Kasumi-1 (cell line): ENCODE measurements around the gene RPL19.
"Not testable (repeated sequence)": the region's sequence is repeated elsewhere in the genome, so short reads cannot be mapped to it uniquely, and the experiment has no call there.

ENCODE experiments used
- DNase-seq, 2 experiments: peaks; one replicate each; lab custom pipeline; 2025; lab: John Stamatoyannopoulos, UW

The RPL19 gene

GRCh38 chr17:39200070-39200879 lies at the start of gene RPL19:
Gene RPL19, plus strand, starts transcription at chr17:39200283. Its CDS starts 62 bp downstream, at chr17:39200345.
- DNase-seq = no peak

- no peak for DNase-seq
Observed at GRCh38 chr17:39150795-39151149, 49.3 kb upstream of the RPL19 start.

GRCh38 chr17:39151150-39151942 lies 48.7 kb upstream of the RPL19 start, which contains the start of gene PLXDC1:
Gene PLXDC1, minus strand, starts transcription at chr17:39151637. Its CDS starts 200 bp downstream, at chr17:39151437.
- DNase-seq = no peak

GRCh38 chr17:39151943-39152818 lies 47.9 kb upstream of the RPL19 start:
- no peak for DNase-seq

- peak; percentile 74 to 77 for DNase-seq
Observed at GRCh38 chr17:39153599-39154051, 46.5 kb upstream of the RPL19 start.

- no peak for DNase-seq
Observed at GRCh38 chr17:39155654-39156053, 44.4 kb upstream of the RPL19 start.

- DNase-seq = no peak
Observed at GRCh38 chr17:39156491-39156890, 43.6 kb upstream of the RPL19 start.

- no peak for DNase-seq
Observed at GRCh38 chr17:39158623-39159022, 41.5 kb upstream of the RPL19 start.

- DNase-seq = no peak
Observed at GRCh38 chr17:39161962-39162361, 38.1 kb upstream of the RPL19 start.

- DNase-seq = peak; percentile 79 to 93
Observed at GRCh38 chr17:39164675-39165143, 35.4 kb upstream of the RPL19 start.

GRCh38 chr17:39165178-39165840 lies 34.8 kb upstream of the RPL19 start:
- no peak for DNase-seq

- no peak for DNase-seq
Observed at GRCh38 chr17:39165841-39166349, 34.2 kb upstream of the RPL19 start, which contains the start of gene ARL5C. Gene ARL5C, minus strand, starts transcription at chr17:39166161. Its CDS starts 401 bp downstream, at chr17:39165760.

GRCh38 chr17:39166437-39167335 lies 33.4 kb upstream of the RPL19 start:
- DNase-seq = peak; percentile 62 to 72

GRCh38 chr17:39167476-39167875 lies 32.6 kb upstream of the RPL19 start:
- peak; percentile 96 for DNase-seq

GRCh38 chr17:39168503-39168902 lies 31.6 kb upstream of the RPL19 start:
- DNase-seq = not testable (repeated sequence)

- no peak for DNase-seq
Observed at GRCh38 chr17:39169101-39169500, 31.0 kb upstream of the RPL19 start.

GRCh38 chr17:39169518-39169917 lies 30.6 kb upstream of the RPL19 start:
- DNase-seq = no peak

GRCh38 chr17:39170109-39170508 lies 30.0 kb upstream of the RPL19 start:
- DNase-seq = no peak

- no peak for DNase-seq
Observed at GRCh38 chr17:39170558-39170957, 29.5 kb upstream of the RPL19 start.

- no peak for DNase-seq
Observed at GRCh38 chr17:39171933-39172332, 28.1 kb upstream of the RPL19 start.
